Cardiac muscle cell (in vitro differentiated cells and primary cell): Measurements from ENCODE around the gene UBQLN4. TPM values are rescaled to one million over a fixed set of nuclear protein-coding genes. Genes with fewer than 3 reads are reported as not detected.

Experiments used
- DNase-seq, 2 donors: peaks; one replicate each; pipeline versions ENCODE4 v3.0.0 to v3.0.0-alpha.2; 2010 to 2017; ENCODE audit warnings: low read depth in 1 of 2, low spot score in 1 of 2
- H3K27ac ChIP-seq: fragments of 200-600 bp; sonication (generic); 2 replicates; pipeline ENCODE4 v1.5.1; 2016
- H3K27me3 ChIP-seq: fragments of 200-600 bp; sonication (generic); 2 replicates; pipeline ENCODE4 v1.6.0; 2016; ENCODE audit warnings: control low read depth
- H3K36me3 ChIP-seq: fragments of 200-600 bp; sonication (generic); 2 replicates; pipeline ENCODE4 v1.5.1; 2016; ENCODE audit warnings: control low read depth
- H3K4me1 ChIP-seq: fragments of 200-600 bp; sonication (generic); 2 replicates; pipeline ENCODE4 v1.8.1; 2017; ENCODE audit warnings: low read depth, mild to moderate bottlenecking, mixed run types
- H3K4me3 ChIP-seq: fragments of 200-600 bp; sonication (generic); 2 replicates; pipeline ENCODE4 v1.5.1; 2016; ENCODE audit warnings: mild to moderate bottlenecking
- H3K9me3 ChIP-seq: fragments of 200-600 bp; sonication (generic); 2 replicates; pipeline ENCODE4 v1.5.1; 2017; ENCODE audit warnings: low read depth, mild to moderate bottlenecking, control low read depth
- polyA plus RNA-seq: library from polyadenylated mRNA; unstranded; fragments of >200 nt; fragmentation: Nextera tagmentation; extraction: Ambion mirVana; gene quantifications from 2 replicates; pipeline ENCODE4 v1.2.1, GENCODE V29; 2016
- total RNA-seq: library from RNA; depleted of rRNA; stranded (reverse); fragments of >200 nt; gene quantifications from 2 replicates; pipeline ENCODE4 v1.2.3, GENCODE V29; 2016
- TF ChIP-seq, protein P1 (sequence below): IDR thresholded peaks from 2 replicates; pipeline ENCODE4 v1.5.1; 2012; ENCODE audit warnings: low read depth, mild to moderate bottlenecking, low read length

The UBQLN4 gene
- total and polyA plus RNA-seq, 2 experiments from 2014 or later: 29.2 to 51.0 TPM

DNA sequence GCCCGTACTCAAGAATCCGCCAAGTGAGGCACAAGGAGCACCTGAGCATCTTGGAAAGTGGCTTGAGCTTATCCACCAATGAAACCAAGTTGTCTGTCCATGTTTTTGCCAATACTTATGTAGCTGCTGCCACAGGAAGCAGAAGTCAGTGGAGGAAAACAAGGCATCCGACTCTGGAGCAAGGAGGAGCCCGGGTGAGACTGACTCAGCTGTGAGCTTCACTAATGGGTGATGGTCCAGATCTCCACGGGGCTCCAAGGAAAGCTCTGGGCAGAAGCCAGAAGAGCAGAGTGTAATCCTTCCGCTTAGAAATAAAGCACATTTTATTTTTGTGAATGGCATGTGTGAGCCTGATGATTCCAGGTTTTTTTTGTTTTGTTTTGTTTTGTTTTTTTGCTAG lies 20.6 kb downstream of the UBQLN4 start:
- Histone ChIP-seq H3K4me3 (no peak overlapping the region), H3K9me3 (no peaks in the 10 kb centered on the region), H3K27me3 (no peaks in the 10 kb centered on the region), H3K27ac (no peak overlapping the region), H3K36me3 (peaks cover 9% of the 10 kb centered on the region), H3K4me1 (no peaks in the 10 kb centered on the region)
- TF ChIP-seq, protein P1, sequence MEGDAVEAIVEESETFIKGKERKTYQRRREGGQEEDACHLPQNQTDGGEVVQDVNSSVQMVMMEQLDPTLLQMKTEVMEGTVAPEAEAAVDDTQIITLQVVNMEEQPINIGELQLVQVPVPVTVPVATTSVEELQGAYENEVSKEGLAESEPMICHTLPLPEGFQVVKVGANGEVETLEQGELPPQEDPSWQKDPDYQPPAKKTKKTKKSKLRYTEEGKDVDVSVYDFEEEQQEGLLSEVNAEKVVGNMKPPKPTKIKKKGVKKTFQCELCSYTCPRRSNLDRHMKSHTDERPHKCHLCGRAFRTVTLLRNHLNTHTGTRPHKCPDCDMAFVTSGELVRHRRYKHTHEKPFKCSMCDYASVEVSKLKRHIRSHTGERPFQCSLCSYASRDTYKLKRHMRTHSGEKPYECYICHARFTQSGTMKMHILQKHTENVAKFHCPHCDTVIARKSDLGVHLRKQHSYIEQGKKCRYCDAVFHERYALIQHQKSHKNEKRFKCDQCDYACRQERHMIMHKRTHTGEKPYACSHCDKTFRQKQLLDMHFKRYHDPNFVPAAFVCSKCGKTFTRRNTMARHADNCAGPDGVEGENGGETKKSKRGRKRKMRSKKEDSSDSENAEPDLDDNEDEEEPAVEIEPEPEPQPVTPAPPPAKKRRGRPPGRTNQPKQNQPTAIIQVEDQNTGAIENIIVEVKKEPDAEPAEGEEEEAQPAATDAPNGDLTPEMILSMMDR: no peak
- DNase-seq: peak in 1 of 2 donors; percentile 42

- no peaks in the 10 kb centered on the region for H3K9me3 ChIP-seq
These were observed 27.0 kb downstream of the UBQLN4 start for GRCh38 chr1:156026588-156026987.

DNA sequence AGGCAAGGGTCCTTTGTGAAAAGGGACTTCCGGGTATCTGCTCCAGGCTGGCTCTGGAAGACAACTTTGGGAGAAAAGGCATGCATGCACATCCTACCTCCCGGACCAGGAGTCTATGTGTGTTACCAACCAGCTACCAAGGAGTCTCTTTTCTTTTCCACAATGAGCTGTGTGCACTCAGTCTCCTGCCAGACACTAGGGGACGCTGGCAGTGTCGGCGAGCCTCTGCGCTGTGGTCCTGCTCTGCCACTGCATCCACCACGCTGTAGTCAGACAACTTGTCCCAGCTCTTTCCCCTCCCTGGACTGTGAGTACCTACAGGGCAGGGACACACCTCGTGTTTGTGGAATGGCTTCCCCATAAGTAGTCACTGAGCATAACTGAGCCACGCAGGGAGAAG lies 27.7 kb downstream of the UBQLN4 start:
- H3K4me3 ChIP-seq: no peak overlapping the region
- no peak overlapping the region for H3K27ac ChIP-seq
- DNase-seq: peak; percentile 59 to 76
- peaks cover 5% of the 10 kb centered on the region for H3K4me1 ChIP-seq
- no peaks in the 10 kb centered on the region for H3K36me3 ChIP-seq
- H3K27me3 ChIP-seq: no peaks in the 10 kb centered on the region
- TF ChIP-seq, protein P1: peak; percentile 83
- no peaks in the 10 kb centered on the region for H3K9me3 ChIP-seq

More at GRCh38 chr1:156026588-156026987, 27.0 kb downstream of the UBQLN4 start:
- TF ChIP-seq, protein P1: no peak
- Histone ChIP-seq H3K36me3 (no peaks in the 10 kb centered on the region), H3K27ac (no peak overlapping the region), H3K4me3 (no peak overlapping the region), H3K27me3 (no peaks in the 10 kb centered on the region), H3K4me1 (no peaks in the 10 kb centered on the region)
- DNase-seq: no peak

GRCh38 chr1:156024801-156025200 lies 28.8 kb downstream of the UBQLN4 start:
- TF ChIP-seq, protein P1: no peak
- Histone ChIP-seq H3K9me3 (no peaks in the 10 kb centered on the region), H3K36me3 (no peaks in the 10 kb centered on the region), H3K27ac (no peak overlapping the region), H3K4me3 (no peak overlapping the region), H3K27me3 (no peaks in the 10 kb centered on the region), H3K4me1 (peaks cover 8% of the 10 kb centered on the region)
- DNase-seq: no peak

DNA sequence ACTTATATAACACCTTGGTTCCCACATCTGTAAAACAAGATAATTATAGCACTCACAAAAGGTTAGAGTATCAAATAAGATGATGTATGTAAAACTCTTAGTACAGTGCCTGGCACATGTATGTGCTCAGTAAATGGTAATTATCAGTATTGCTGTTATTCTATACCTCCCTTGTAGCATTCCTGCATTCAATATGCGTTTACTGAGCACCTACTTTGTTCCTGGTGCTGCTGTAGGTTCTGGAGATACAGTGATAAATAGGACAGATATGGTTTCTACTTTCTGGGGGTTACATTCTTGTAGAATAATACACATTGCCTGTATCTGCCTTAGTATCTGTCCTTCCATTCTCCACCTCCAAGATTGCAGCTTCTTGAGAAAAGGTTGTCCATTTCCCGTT lies 31.6 kb downstream of the UBQLN4 start:
- H3K36me3 ChIP-seq: peaks cover 9% of the 10 kb centered on the region
- TF ChIP-seq, protein P1: no peak
- DNase-seq: no peak
- peaks cover 9% of the 10 kb centered on the region for H3K4me1 ChIP-seq
- H3K9me3 ChIP-seq: no peaks in the 10 kb centered on the region
- H3K27ac ChIP-seq: no peak overlapping the region
- no peak overlapping the region for H3K4me3 ChIP-seq
- no peaks in the 10 kb centered on the region for H3K27me3 ChIP-seq

DNA sequence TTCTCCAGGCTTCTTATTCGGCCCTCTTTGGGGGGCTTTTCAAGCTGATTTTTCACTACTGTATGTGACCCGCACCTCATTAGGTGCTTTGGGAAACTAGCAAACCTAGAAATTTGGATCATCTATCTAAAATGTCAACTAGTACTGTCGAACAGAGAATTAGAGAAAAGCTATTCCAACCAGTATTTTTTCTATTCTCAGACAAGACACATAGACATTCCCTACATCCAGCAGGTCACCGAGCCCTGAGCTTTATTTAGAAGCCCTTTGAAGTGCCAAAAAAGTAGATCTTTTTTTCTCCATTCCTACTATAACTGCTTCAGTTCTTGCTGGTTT lies 32.5 kb downstream of the UBQLN4 start:
- DNase-seq: no peak
- Histone ChIP-seq H3K36me3 (peaks cover 9% of the 10 kb centered on the region), H3K4me3 (peak overlapping the region; percentile 80), H3K27ac (no peak overlapping the region), H3K9me3 (no peaks in the 10 kb centered on the region), H3K4me1 (peaks cover 9% of the 10 kb centered on the region), H3K27me3 (no peaks in the 10 kb centered on the region)
- TF ChIP-seq, protein P1: no peak
